HG02973 (cell line): Measurements from ENCODE around the gene INCENP.
"Not testable (repeated sequence)": the region's sequence is repeated elsewhere in the genome, so short reads cannot be mapped to it uniquely, and the experiment has no call there.

ENCODE experiments used
- ATAC-seq: cut with Tn5 transposase; IDR thresholded peaks from one replicate; pipeline ENCODE4 v1.9.1; 2021; ENCODE audit warnings: moderate library complexity; ENCODE audit not compliant: unreplicated experiment

The INCENP gene

GRCh38 chr11:62166371-62166770 is 42.6 kb downstream of the INCENP start:
- no peak for ATAC-seq

GRCh38 chr11:62169448-62169847 is 45.6 kb downstream of the INCENP start:
- ATAC-seq: no peak

- ATAC-seq: no peak
These were observed 46.1 kb downstream of the INCENP start for GRCh38 chr11:62169935-62170334.

- no peak for ATAC-seq
These were observed 47.5 kb downstream of the INCENP start for GRCh38 chr11:62171261-62171723.

- ATAC-seq: no peak
These were observed 48.5 kb downstream of the INCENP start for GRCh38 chr11:62172294-62172693.

- ATAC-seq: no peak
These were observed 53.0 kb downstream of the INCENP start for GRCh38 chr11:62176766-62177165.

- ATAC-seq: no peak
These were observed 56.2 kb downstream of the INCENP start for GRCh38 chr11:62179995-62180394.

- ATAC-seq: no peak
These were observed 57.3 kb downstream of the INCENP start for GRCh38 chr11:62181097-62181496.

- no peak for ATAC-seq
These were observed 58.5 kb downstream of the INCENP start for GRCh38 chr11:62182147-62182891.

- no peak for ATAC-seq
These were observed 62.4 kb downstream of the INCENP start for GRCh38 chr11:62186195-62186594.

GRCh38 chr11:62190011-62190410 is 66.2 kb downstream of the INCENP start, which contains the start of gene SCGB1D1:
Gene SCGB1D1, plus strand, starts transcription at chr11:62190216. Its CDS starts 69 bp downstream, at chr11:62190285.
- ATAC-seq: no peak

GRCh38 chr11:62193952-62194351 is 70.1 kb downstream of the INCENP start:
- ATAC-seq: no peak

GRCh38 chr11:62195010-62195409 is 71.2 kb downstream of the INCENP start:
- not testable (repeated sequence) for ATAC-seq

- no peak for ATAC-seq
These were observed 72.1 kb downstream of the INCENP start for GRCh38 chr11:62195945-62196344.

GRCh38 chr11:62197400-62197799 is 73.6 kb downstream of the INCENP start:
- ATAC-seq: not testable (repeated sequence)

GRCh38 chr11:62201376-62201775 is 77.6 kb downstream of the INCENP start:
- ATAC-seq: no peak
